Peyer's patch (tissue), 4 donors: ENCODE data around the gene IQGAP2.

Experiments
- POLR2A ChIP-seq, 2 donors: fragments of 450-650 bp; IDR thresholded peaks; one replicate each; pipeline ENCODE4 v1.5.1; 2017; ENCODE audit warnings: antibody characterized with exemption in 2 of 2, mild to moderate bottlenecking in 2 of 2, moderate library complexity in 2 of 2
- TF ChIP-seq, protein P1 (sequence below), 6 experiments: fragments of 450-650 bp in 4 of 6; fragments of 200-600 bp in 2 of 6; sonication (generic) in 1 of 6; IDR thresholded peaks; one replicate each; pipeline ENCODE4 v1.5.1; 2017 to 2019; ENCODE audit warnings: antibody characterized with exemption in 6 of 6, mild to moderate bottlenecking in 3 of 6, moderate library complexity in 1 of 6

DNA sequence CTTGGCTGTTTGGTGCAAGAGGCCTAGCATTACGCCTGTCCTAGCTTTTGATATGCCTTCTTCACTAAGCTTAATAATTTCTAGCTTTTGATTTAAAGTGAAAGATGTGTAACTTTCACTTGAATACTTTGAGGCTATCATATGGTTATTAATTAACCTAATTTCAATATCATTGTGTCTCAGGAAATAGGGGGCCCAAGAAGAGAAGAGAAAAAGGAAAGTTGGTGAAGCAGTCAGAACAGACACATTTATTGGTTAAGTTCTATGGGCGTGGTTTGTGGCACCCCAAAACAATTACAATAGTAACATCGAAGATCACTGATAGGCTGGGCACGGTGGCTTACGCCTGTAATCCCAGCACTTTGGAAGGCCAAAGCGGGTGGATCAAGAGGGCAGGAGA lies 261.0 kb downstream of the IQGAP2 start:
- TF ChIP-seq POLR2A (IDR thresholded peaks at IDR 0.05), result no peak
- TF ChIP-seq, protein P1, sequence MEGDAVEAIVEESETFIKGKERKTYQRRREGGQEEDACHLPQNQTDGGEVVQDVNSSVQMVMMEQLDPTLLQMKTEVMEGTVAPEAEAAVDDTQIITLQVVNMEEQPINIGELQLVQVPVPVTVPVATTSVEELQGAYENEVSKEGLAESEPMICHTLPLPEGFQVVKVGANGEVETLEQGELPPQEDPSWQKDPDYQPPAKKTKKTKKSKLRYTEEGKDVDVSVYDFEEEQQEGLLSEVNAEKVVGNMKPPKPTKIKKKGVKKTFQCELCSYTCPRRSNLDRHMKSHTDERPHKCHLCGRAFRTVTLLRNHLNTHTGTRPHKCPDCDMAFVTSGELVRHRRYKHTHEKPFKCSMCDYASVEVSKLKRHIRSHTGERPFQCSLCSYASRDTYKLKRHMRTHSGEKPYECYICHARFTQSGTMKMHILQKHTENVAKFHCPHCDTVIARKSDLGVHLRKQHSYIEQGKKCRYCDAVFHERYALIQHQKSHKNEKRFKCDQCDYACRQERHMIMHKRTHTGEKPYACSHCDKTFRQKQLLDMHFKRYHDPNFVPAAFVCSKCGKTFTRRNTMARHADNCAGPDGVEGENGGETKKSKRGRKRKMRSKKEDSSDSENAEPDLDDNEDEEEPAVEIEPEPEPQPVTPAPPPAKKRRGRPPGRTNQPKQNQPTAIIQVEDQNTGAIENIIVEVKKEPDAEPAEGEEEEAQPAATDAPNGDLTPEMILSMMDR (IDR thresholded peaks at IDR 0.05), result no peak
